Stimulated activated CD4-positive, alpha-beta T cell treated with anti-CD3 and anti-CD28 coated beads, TNF-alpha, amount 100 ng/mL, for 1 hour (primary cell): ENCODE results near the gene TRUB1.
"Not testable (repeated sequence)": the region's sequence is repeated elsewhere in the genome, so short reads cannot be mapped to it uniquely, and the experiment has no call there.

Experiments used
- DNase-seq, 3 donors: peaks; one replicate each; pipeline ENCODE4 v3.0.0-alpha.2; 2020; ENCODE audit warnings: low read depth in 3 of 3, low spot score in 1 of 3

TRUB1 gene

GRCh38 chr10:114923551-114923950, 14.4 kb upstream of the TRUB1 start:
- no peak for DNase-seq

- DNase-seq: no peak
Measured at GRCh38 chr10:114925587-114926586, 12.1 kb upstream of the TRUB1 start.

- no peak for DNase-seq
Measured at GRCh38 chr10:114928818-114929217, 9.2 kb upstream of the TRUB1 start.

- DNase-seq: no peak
Measured at GRCh38 chr10:114930320-114930719, 7.7 kb upstream of the TRUB1 start.

GRCh38 chr10:114931072-114931679, 6.8 kb upstream of the TRUB1 start:
- DNase-seq: no peak

GRCh38 chr10:114932225-114932624, 5.8 kb upstream of the TRUB1 start:
- no peak for DNase-seq

- no peak for DNase-seq
Measured at GRCh38 chr10:114932945-114933344, 5.0 kb upstream of the TRUB1 start.

GRCh38 chr10:114933588-114933987, 4.4 kb upstream of the TRUB1 start:
- DNase-seq: no peak

GRCh38 chr10:114933995-114934394, 4.0 kb upstream of the TRUB1 start:
- not testable (repeated sequence) for DNase-seq

- no peak for DNase-seq
Measured at GRCh38 chr10:114938856-114939193, 830 bp downstream of the TRUB1 start.

GRCh38 chr10:114940735-114941134, 2.7 kb downstream of the TRUB1 start:
- DNase-seq: no peak

- DNase-seq: no peak
Measured at GRCh38 chr10:114943000-114943399, 5.0 kb downstream of the TRUB1 start.

GRCh38 chr10:114953047-114953446, 15.1 kb downstream of the TRUB1 start:
- no peak for DNase-seq

- DNase-seq: no peak
Measured at GRCh38 chr10:114955984-114956383, 18.0 kb downstream of the TRUB1 start.

GRCh38 chr10:114956466-114956865, 18.5 kb downstream of the TRUB1 start:
- DNase-seq: no peak

GRCh38 chr10:114957122-114957521, 19.1 kb downstream of the TRUB1 start:
- no peak for DNase-seq

- DNase-seq: no peak
Measured at GRCh38 chr10:114957673-114958072, 19.7 kb downstream of the TRUB1 start.

GRCh38 chr10:114962441-114962840, 24.4 kb downstream of the TRUB1 start:
- no peak for DNase-seq

- no peak for DNase-seq
Measured at GRCh38 chr10:114963908-114964307, 25.9 kb downstream of the TRUB1 start.

- DNase-seq: no peak
Measured at GRCh38 chr10:114967071-114967470, 29.1 kb downstream of the TRUB1 start.

- DNase-seq: no peak
Measured at GRCh38 chr10:114970515-114970914, 32.5 kb downstream of the TRUB1 start.

GRCh38 chr10:114973306-114973705, 35.3 kb downstream of the TRUB1 start:
- DNase-seq: no peak
